Left lobe of liver (tissue), 2 donors: ENCODE data around the gene NKTR. TPM values are rescaled to one million over a fixed set of nuclear protein-coding genes. Genes with fewer than 3 reads are reported as not detected.

Experiments used
- ATAC-seq: fragments of 200-7000 bp; cut with Tn5 transposase; one replicate; pipeline ENCODE4 v1.9.1; 2020; ENCODE audit warnings: mild to moderate bottlenecking, moderate library complexity
- DNase-seq: peaks from one replicate; pipeline ENCODE4 v3.0.0-alpha.2; 2020; ENCODE audit warnings: low spot score
- total RNA-seq: library from RNA; stranded (reverse); gene quantifications from one replicate; pipeline ENCODE4 v1.2.1, GENCODE V29; 2021
- donor health status: DM: no; HTN: no; CAD: no; lungs with moderate emphysema.
- donor health status: DM: no; HTN: yes; CAD: no.

The NKTR gene
- total RNA-seq, 1 donor from 2014 or later, result 29.2 TPM

GRCh38 chr3:42660131-42660715, 59.7 kb downstream of the NKTR start:
- DNase-seq (no peak), ATAC-seq (no peak)

- DNase-seq (no peak), ATAC-seq (no peak)
Measured at GRCh38 chr3:42660898-42661297, 60.4 kb downstream of the NKTR start.

- ATAC-seq (no peak), DNase-seq (no peak)
Measured at GRCh38 chr3:42661593-42662022, 61.1 kb downstream of the NKTR start.

GRCh38 chr3:42662037-42662812, 61.7 kb downstream of the NKTR start:
- DNase-seq (no peak), ATAC-seq (no peak)

GRCh38 chr3:42662813-42663535, 62.5 kb downstream of the NKTR start:
- ATAC-seq (no peak), DNase-seq (no peak)

- ATAC-seq (no peak), DNase-seq (no peak)
Measured at GRCh38 chr3:42663581-42664437, 63.3 kb downstream of the NKTR start.

- DNase-seq, result no peak
Measured at GRCh38 chr3:42664438-42664803, 63.9 kb downstream of the NKTR start.

GRCh38 chr3:42665050-42665878, 64.8 kb downstream of the NKTR start:
- ATAC-seq (no peak), DNase-seq (no peak)

More at GRCh38 chr3:42664438-42664803, 63.9 kb downstream of the NKTR start:
- no peak for ATAC-seq

GRCh38 chr3:42666022-42666421, 65.5 kb downstream of the NKTR start:
- DNase-seq (no peak), ATAC-seq (no peak)

- no peak for DNase-seq
- ATAC-seq, result no peak
Measured at GRCh38 chr3:42666577-42666998, 66.1 kb downstream of the NKTR start.

GRCh38 chr3:42667096-42667522, 66.6 kb downstream of the NKTR start:
- DNase-seq (peak; percentile 42), ATAC-seq (no peak)

- DNase-seq, result peak; percentile 42
- no peak for ATAC-seq
Measured at GRCh38 chr3:42667523-42668412, 67.3 kb downstream of the NKTR start.

- DNase-seq (no peak), ATAC-seq (no peak)
Measured at GRCh38 chr3:42668413-42668760, 67.9 kb downstream of the NKTR start.

- DNase-seq (peak; percentile 19), ATAC-seq (no peak)
Measured at GRCh38 chr3:42668793-42669217, 68.3 kb downstream of the NKTR start.

- DNase-seq (no peak), ATAC-seq (no peak)
Measured at GRCh38 chr3:42670051-42670576, 69.6 kb downstream of the NKTR start.

- DNase-seq (no peak), ATAC-seq (no peak)
Measured at GRCh38 chr3:42670670-42671069, 70.2 kb downstream of the NKTR start.

- ATAC-seq (no peak), DNase-seq (no peak)
Measured at GRCh38 chr3:42672515-42672914, 72.0 kb downstream of the NKTR start.

GRCh38 chr3:42673082-42673481, 72.6 kb downstream of the NKTR start:
- DNase-seq (no peak), ATAC-seq (no peak)

GRCh38 chr3:42674146-42674545, 73.7 kb downstream of the NKTR start:
- ATAC-seq (no peak), DNase-seq (no peak)
